Fibroblast of lung (primary cell): ENCODE results near the gene IL1RN. TPM values are rescaled to one million over a fixed set of nuclear protein-coding genes. Genes with fewer than 3 reads are reported as not detected.

Source experiments
- DNase-seq, 2 donors: peaks; one replicate each; pipeline versions ENCODE4 v3.0.0 to v3.0.0-alpha.2; 2010; ENCODE audit warnings: low read depth in 2 of 2
- H2AFZ ChIP-seq: 2 replicates; pipeline ENCODE4 v1.5.1; 2012; ENCODE audit warnings: low read length, control low read depth, inconsistent platforms
- H3K27ac ChIP-seq: 2 replicates; pipeline ENCODE4 v1.5.1; 2011; ENCODE audit warnings: low read length, control low read depth; ENCODE audit not compliant: insufficient read depth
- H3K27me3 ChIP-seq: 2 replicates; pipeline ENCODE4 v1.5.1; 2011; ENCODE audit warnings: mild to moderate bottlenecking, low read length; ENCODE audit not compliant: control insufficient read depth, insufficient read depth
- H3K36me3 ChIP-seq: 2 replicates; pipeline ENCODE4 v1.5.1; 2011; ENCODE audit warnings: low read length; ENCODE audit not compliant: control insufficient read depth, insufficient read depth
- H3K4me1 ChIP-seq: 2 replicates; pipeline ENCODE4 v1.5.1; 2011; ENCODE audit warnings: low read length; ENCODE audit not compliant: control insufficient read depth, insufficient read depth; ENCODE audit errors: extremely low read depth
- H3K4me2 ChIP-seq: 2 replicates; pipeline ENCODE4 v1.5.1; 2011; ENCODE audit warnings: low read length, control low read depth; ENCODE audit not compliant: insufficient read depth; ENCODE audit errors: extremely low read depth
- H3K4me3 ChIP-seq, 4 experiments: fragments of 200-600 bp in 1 of 4; sonication (generic) in 1 of 4; replicated peaks in 1 of 4; 2 replicates each; pipeline ENCODE4 v1.5.1; 2011 to 2016; ENCODE audit warnings: low read length in 4 of 4, low read depth in 3 of 4, mild to moderate bottlenecking in 3 of 4, control low read depth in 2 of 4, inconsistent platforms in 1 of 4, mixed read lengths in 1 of 4; ENCODE audit not compliant: insufficient read depth in 1 of 4; ENCODE audit errors: control extremely low read depth in 1 of 4
- H3K79me2 ChIP-seq: 2 replicates; pipeline ENCODE4 v1.5.1; 2012; ENCODE audit warnings: mild to moderate bottlenecking, low read length, inconsistent platforms; ENCODE audit not compliant: control insufficient read depth, insufficient read depth
- H3K9ac ChIP-seq: 2 replicates; pipeline ENCODE4 v1.5.1; 2011; ENCODE audit warnings: mild to moderate bottlenecking, low read length, control low read depth; ENCODE audit not compliant: insufficient read depth
- H3K9me3 ChIP-seq: 2 replicates; pipeline ENCODE4 v1.5.1; 2012; ENCODE audit warnings: low read depth, low read length; ENCODE audit not compliant: control insufficient read depth, insufficient read depth
- H4K20me1 ChIP-seq: 2 replicates; pipeline ENCODE4 v1.5.1; 2011; ENCODE audit warnings: low read length; ENCODE audit not compliant: control insufficient read depth, insufficient read depth; ENCODE audit errors: extremely low read depth
- CTCF ChIP-seq, 2 donors: IDR thresholded peaks in 1 of 2; conservative IDR thresholded peaks in 1 of 2; 1 replicate in 1 of 2; 2 replicates in 1 of 2; pipeline ENCODE4 v1.5.1; 2011 to 2012; ENCODE audit warnings: low read length in 2 of 2, control low read depth in 1 of 2, inconsistent platforms in 1 of 2, low read depth in 1 of 2, mild to moderate bottlenecking in 1 of 2
- EZH2 ChIP-seq: IDR thresholded peaks from 2 replicates; pipeline ENCODE4 v1.5.1; 2012; ENCODE audit warnings: low read length, control low read depth, mild to moderate bottlenecking; ENCODE audit errors: missing control alignments
- polyA plus RNA-seq, 2 donors: library from polyadenylated mRNA; depleted of rRNA in 1 of 2; stranded (reverse) in 1 of 2; unstranded in 1 of 2; fragments of >200 nt; gene quantifications; 2 replicates each; pipeline ENCODE4 v1.2.1, GENCODE V29; 2011 to 2012; ENCODE audit warnings: missing spikeins in 1 of 2
- total RNA-seq: library from RNA; depleted of rRNA; stranded (reverse); fragments of >200 nt; gene quantifications from 2 replicates; pipeline ENCODE4 v1.2.1, GENCODE V29; 2014

IL1RN gene
- total and polyA plus RNA-seq, 2 donors (not counting 1 experiment from before 2014, with no cell fraction given), result 0.06 TPM; not detected in 1

GRCh38 chr2:113142290-113142689 lies 14.9 kb downstream of the IL1RN start:
- Histone ChIP-seq H4K20me1 (no peaks in the 10 kb centered on the region), H3K9ac (no peak overlapping the region), H3K27ac (no peak overlapping the region), H3K9me3 (no peaks in the 10 kb centered on the region), H3K4me1 (no peaks in the 10 kb centered on the region), H3K4me3 (no peak overlapping the region), H2AFZ (no peak overlapping the region), H3K79me2 (no peaks in the 10 kb centered on the region), H3K36me3 (no peaks in the 10 kb centered on the region), H3K4me2 (no peak overlapping the region), H3K27me3 (no peaks in the 10 kb centered on the region)
- TF ChIP-seq EZH2, result no peak
- TF ChIP-seq CTCF (conservative IDR thresholded peaks at IDR 0.05 in 1 of 2, IDR thresholded peaks at IDR 0.05 in 1 of 2; ENCODE audit: low read depth in 1 of 2, low read length in 2 of 2), result no peak
- DNase-seq, result no peak

GRCh38 chr2:113144259-113144658 lies 16.9 kb downstream of the IL1RN start:
- H3K4me2 ChIP-seq, result no peak overlapping the region
- no peak overlapping the region for H3K9ac ChIP-seq
- no peak overlapping the region for H3K27ac ChIP-seq
- no peaks in the 10 kb centered on the region for H3K4me1 ChIP-seq
- H4K20me1 ChIP-seq, result no peaks in the 10 kb centered on the region
- no peak overlapping the region for H3K4me3 ChIP-seq
- no peak for DNase-seq
- H3K36me3 ChIP-seq, result no peaks in the 10 kb centered on the region
- peaks cover 2% of the 10 kb centered on the region for H3K27me3 ChIP-seq
- no peaks in the 10 kb centered on the region for H3K9me3 ChIP-seq
- no peaks in the 10 kb centered on the region for H3K79me2 ChIP-seq
- TF ChIP-seq CTCF (conservative IDR thresholded peaks at IDR 0.05 in 1 of 2, IDR thresholded peaks at IDR 0.05 in 1 of 2; ENCODE audit: low read depth in 1 of 2, low read length in 2 of 2) (no peak), EZH2 (no peak)
- no peak overlapping the region for H2AFZ ChIP-seq

- no peaks in the 10 kb centered on the region for H3K9me3 ChIP-seq
- H4K20me1 ChIP-seq, result no peaks in the 10 kb centered on the region
- H3K4me3 ChIP-seq, result no peak overlapping the region
- H3K9ac ChIP-seq, result no peak overlapping the region
- H3K27me3 ChIP-seq, result peaks cover 2% of the 10 kb centered on the region
- peak in 1 of 2 donors; percentile 12 for DNase-seq
- no peaks in the 10 kb centered on the region for H3K4me1 ChIP-seq
- H3K79me2 ChIP-seq, result no peaks in the 10 kb centered on the region
- no peak overlapping the region for H3K4me2 ChIP-seq
- H3K27ac ChIP-seq, result no peak overlapping the region
- no peak overlapping the region for H2AFZ ChIP-seq
- no peaks in the 10 kb centered on the region for H3K36me3 ChIP-seq
- TF ChIP-seq EZH2 (no peak), CTCF (conservative IDR thresholded peaks at IDR 0.05 in 1 of 2, IDR thresholded peaks at IDR 0.05 in 1 of 2; ENCODE audit: low read depth in 1 of 2, low read length in 2 of 2) (no peak)
These were observed 21.5 kb downstream of the IL1RN start for GRCh38 chr2:113148606-113149552.
